Activated T-helper 1 cell treated with Interleukin-2 at 50 U/mL for 16 hours (primary cell): Measurements from ENCODE around the gene RNASEH2C.
"Not testable (repeated sequence)": the region's sequence is repeated elsewhere in the genome, so short reads cannot be mapped to it uniquely, and the experiment has no call there.

ENCODE experiments used
- DNase-seq: peaks from one replicate; pipeline ENCODE4 v3.0.0-alpha.2; 2020; ENCODE audit warnings: low read depth

Gene RNASEH2C

GRCh38 chr11:65683480-65683879, 37.1 kb downstream of the RNASEH2C start:
- not testable (repeated sequence) for DNase-seq

- no peak for DNase-seq
Measured at GRCh38 chr11:65680192-65680743, 40.3 kb downstream of the RNASEH2C start.

GRCh38 chr11:65672982-65673381, 47.6 kb downstream of the RNASEH2C start:
- DNase-seq, result no peak

DNA sequence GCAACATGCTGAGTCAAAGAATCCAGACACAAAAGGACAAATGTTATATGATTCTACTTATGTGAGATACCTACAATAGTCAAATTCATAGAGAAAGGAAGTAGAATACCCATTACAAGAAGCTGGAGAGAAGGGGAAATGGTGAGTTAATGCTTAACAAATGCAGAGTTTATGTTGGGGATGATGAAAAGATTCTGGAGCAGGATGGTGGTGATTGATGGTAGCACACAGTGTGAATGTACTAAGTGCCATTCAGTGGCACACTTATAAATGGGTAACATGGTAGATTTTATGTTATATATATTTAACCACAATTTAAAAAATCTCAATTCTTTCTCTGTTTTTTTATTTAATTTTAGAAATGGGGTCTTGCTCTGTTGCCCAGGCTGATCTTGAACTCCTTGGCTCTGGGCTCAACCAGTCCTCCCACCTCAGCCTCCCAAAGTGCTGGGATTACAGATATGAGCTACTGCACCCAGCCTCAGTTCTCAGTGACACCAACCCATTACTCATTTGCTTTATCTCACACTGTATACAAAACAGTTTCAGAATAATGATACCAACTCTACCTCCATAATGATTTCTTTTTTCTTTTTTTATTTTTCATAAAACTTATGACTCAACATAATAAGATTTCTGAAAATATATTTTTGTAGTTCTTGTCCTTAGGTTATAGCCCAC, 48.3 kb downstream of the RNASEH2C start:
- DNase-seq, result no peak
